GM13977 (cell line): ENCODE measurements around the gene UNC5CL.

ENCODE experiments used
- DNase-seq: peaks from one replicate; pipeline ENCODE4 v3.0.0; 2012; ENCODE audit warnings: low spot score
- CTCF ChIP-seq: IDR thresholded peaks from 2 replicates; pipeline ENCODE4 v1.5.1; 2012; ENCODE audit warnings: mild to moderate bottlenecking, control low read depth; ENCODE audit not compliant: insufficient read depth; ENCODE audit errors: extremely low read depth, missing control alignments
- in situ Hi-C: fragments of 300-500 bp; cut with MboI; formaldehyde crosslinking; loops from one replicate; pipeline ENCODE4 v1.12.0; 2022; ENCODE audit warnings: low sequenced_read_pairs, low pct_unique_long_range_greater_than_20kb, mixed read lengths, inconsistent platforms; ENCODE audit not compliant: unreplicated experiment

The UNC5CL gene

GRCh38 chr6:41037107-41037900, 1.7 kb downstream of the UNC5CL start:
- no peak for TF ChIP-seq CTCF

DNA sequence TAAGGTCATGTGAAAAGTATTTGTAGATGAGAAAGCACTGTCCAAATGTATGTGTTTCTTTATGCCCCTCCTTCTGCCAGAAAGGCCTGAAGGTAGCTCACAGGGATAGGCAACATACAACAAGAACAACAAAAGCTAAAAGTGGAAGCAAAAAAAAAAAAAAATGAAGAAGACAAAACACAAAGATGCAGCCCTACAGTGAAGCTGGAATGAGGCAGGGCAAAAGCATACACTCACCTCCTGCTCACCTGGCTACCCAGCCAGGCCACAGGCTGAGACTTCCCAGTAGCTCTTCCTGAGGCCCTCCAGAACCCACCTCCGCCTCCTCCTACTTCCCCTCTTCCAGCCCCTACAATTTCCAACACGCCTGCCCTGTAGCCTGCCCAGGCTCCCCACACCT, 2.4 kb downstream of the UNC5CL start:
- no peak for TF ChIP-seq CTCF
- no peak for DNase-seq
- in situ Hi-C loops = no loop called here

More at GRCh38 chr6:41037107-41037900, 1.7 kb downstream of the UNC5CL start:
- no peak for DNase-seq
- in situ Hi-C loops = no loop called here

- DNase-seq = no peak
- TF ChIP-seq CTCF = no peak
- in situ Hi-C loops = no loop called here
Measured at GRCh38 chr6:41036186-41036585, 2.8 kb downstream of the UNC5CL start.

DNA sequence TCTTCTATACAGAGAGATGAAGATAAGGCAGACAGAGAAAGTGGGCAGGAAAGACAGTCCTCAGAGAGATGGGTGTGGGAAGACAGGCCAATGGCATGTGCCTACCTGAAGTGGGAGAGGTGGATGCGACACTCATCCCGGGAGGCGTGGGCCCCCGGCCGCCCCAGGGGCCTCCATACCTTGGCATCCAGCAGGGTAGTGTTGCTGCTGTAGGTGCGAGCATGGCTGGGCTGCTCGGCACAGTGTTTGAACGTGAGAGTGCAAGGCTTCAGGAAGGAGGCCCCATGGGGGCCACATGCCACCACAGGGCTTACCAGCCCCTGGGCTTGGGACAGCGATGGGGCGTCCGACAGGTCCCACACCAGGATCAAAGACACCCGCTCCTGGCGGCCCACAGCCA, 5.2 kb downstream of the UNC5CL start:
- TF ChIP-seq CTCF = no peak
- in situ Hi-C loops = no loop called here
- no peak for DNase-seq

GRCh38 chr6:41032830-41033229, 6.2 kb downstream of the UNC5CL start:
- in situ Hi-C loops = no loop called here
- TF ChIP-seq CTCF = no peak
- no peak for DNase-seq

DNA sequence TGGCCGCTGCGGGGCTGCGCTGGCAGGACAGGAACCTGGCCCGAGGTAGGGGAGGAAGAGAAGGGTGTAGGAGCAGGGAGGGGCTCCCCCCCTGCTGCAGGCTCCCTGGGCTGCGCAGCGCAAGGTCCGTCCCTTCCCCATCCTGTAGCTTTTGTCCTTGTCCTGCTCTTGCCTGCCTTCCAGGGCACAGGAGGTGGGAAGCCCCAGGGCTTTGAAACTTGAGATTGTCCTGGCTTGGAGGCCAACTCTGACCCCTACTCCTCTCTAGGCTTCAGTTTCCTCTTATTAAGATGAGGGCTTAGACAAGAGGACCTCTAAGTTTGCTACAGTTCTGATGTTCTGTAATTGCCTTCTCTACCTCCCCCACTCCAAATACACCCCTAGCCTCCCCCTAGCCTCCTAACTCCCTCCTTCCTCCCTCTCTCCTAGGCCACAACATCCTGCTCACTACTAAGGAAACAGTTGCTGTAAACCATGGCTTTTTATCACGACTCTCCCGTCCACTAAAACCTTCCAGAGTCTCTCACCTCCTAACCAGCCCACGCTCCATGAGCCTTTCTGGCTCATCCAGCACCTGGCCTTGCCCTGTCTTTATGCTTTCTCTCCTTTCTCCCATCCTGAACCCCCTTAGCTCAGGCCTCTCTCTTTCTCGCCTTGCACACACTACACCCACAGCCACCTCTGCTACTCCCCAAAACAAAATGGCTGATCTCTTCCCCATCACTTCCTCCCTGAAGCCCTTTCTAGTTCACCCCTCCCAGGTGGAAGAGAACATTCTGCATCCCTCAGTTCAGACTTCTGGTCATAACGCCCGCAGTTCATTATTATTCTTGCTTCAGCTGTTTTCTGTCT, 10.2 kb downstream of the UNC5CL start:
- TF ChIP-seq CTCF = no peak
- DNase-seq = no peak
- in situ Hi-C loops = no loop called here
